Measurements from ENCODE around the gene STUM.

DNA sequence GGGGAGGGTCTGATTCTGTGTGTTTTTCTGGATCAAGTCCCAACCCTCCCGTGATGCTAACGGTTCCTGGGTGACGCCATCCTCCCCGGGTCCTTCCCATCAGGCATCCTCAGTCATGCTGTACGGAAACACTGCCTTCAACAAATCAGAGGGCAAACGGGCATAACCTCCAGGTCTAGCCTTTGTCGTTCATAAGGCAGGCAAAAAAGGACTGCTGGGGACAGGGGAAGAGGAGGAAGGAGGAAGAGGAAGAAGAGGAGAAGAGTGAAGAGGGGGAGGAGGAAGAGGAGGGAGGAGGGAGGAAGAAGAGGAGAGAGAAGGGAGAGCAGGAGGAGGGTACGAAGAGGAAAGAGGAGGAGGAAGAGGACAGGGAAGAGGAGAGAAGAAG lies 106.1 kb downstream of the STUM start:
- no peak for TF ChIP-seq POLR2AphosphoS5 (IDR thresholded peaks at IDR 0.05)
- TF ChIP-seq, protein P1, sequence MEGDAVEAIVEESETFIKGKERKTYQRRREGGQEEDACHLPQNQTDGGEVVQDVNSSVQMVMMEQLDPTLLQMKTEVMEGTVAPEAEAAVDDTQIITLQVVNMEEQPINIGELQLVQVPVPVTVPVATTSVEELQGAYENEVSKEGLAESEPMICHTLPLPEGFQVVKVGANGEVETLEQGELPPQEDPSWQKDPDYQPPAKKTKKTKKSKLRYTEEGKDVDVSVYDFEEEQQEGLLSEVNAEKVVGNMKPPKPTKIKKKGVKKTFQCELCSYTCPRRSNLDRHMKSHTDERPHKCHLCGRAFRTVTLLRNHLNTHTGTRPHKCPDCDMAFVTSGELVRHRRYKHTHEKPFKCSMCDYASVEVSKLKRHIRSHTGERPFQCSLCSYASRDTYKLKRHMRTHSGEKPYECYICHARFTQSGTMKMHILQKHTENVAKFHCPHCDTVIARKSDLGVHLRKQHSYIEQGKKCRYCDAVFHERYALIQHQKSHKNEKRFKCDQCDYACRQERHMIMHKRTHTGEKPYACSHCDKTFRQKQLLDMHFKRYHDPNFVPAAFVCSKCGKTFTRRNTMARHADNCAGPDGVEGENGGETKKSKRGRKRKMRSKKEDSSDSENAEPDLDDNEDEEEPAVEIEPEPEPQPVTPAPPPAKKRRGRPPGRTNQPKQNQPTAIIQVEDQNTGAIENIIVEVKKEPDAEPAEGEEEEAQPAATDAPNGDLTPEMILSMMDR (IDR thresholded peaks at IDR 0.05): no peak
